IPS-18c (cell line): Measurements from ENCODE around the gene CBX7.
"Not testable (repeated sequence)": the region's sequence is repeated elsewhere in the genome, so short reads cannot be mapped to it uniquely, and the experiment has no call there.

Experiments
- H3K4me3 ChIP-seq: 2 replicates; pipeline ENCODE4 v1.7.0; 2013; ENCODE audit warnings: low read depth, mild to moderate bottlenecking, low read length, moderate library complexity; ENCODE audit not compliant: insufficient read depth
- H3K9me3 ChIP-seq: one replicate; pipeline ENCODE4 v1.6.1; 2013; ENCODE audit warnings: mild to moderate bottlenecking, low read length, moderate library complexity; ENCODE audit not compliant: control insufficient read depth, insufficient read depth

Gene CBX7

GRCh38 chr22:39176143-39176713, 23.7 kb upstream of the CBX7 start:
- no peaks in the 10 kb centered on the region for H3K9me3 ChIP-seq

GRCh38 chr22:39175353-39176142, 23.1 kb upstream of the CBX7 start:
- no peak overlapping the region for H3K4me3 ChIP-seq
- H3K9me3 ChIP-seq: no peaks in the 10 kb centered on the region

More at GRCh38 chr22:39176143-39176713, 23.7 kb upstream of the CBX7 start:
- no peak overlapping the region for H3K4me3 ChIP-seq

GRCh38 chr22:39174498-39175352, 22.2 kb upstream of the CBX7 start:
- Histone ChIP-seq H3K9me3 (no peaks in the 10 kb centered on the region), H3K4me3 (no peak overlapping the region)

GRCh38 chr22:39173787-39174497, 21.5 kb upstream of the CBX7 start:
- no peaks in the 10 kb centered on the region for H3K9me3 ChIP-seq
- H3K4me3 ChIP-seq: 0 out of 2 replicates have a peak overlapping the region, but pooled peaks have one; percentile 21

GRCh38 chr22:39173050-39173706, 20.7 kb upstream of the CBX7 start:
- Histone ChIP-seq H3K4me3 (no peak overlapping the region), H3K9me3 (no peaks in the 10 kb centered on the region)

- not testable (repeated sequence) for H3K9me3 ChIP-seq, H3K4me3 ChIP-seq
Observed at GRCh38 chr22:39172265-39173049, 20.0 kb upstream of the CBX7 start.

- no peak overlapping the region for H3K4me3 ChIP-seq
- peaks cover 2% of the 10 kb centered on the region for H3K9me3 ChIP-seq
Observed at GRCh38 chr22:39171623-39172264, 19.3 kb upstream of the CBX7 start.

- Histone ChIP-seq H3K9me3 (peaks cover 2% of the 10 kb centered on the region), H3K4me3 (no peak overlapping the region)
Observed at GRCh38 chr22:39170825-39171622, 18.5 kb upstream of the CBX7 start.

GRCh38 chr22:39169797-39170466, 17.5 kb upstream of the CBX7 start:
- no peak overlapping the region for H3K4me3 ChIP-seq
- peaks cover 2% of the 10 kb centered on the region for H3K9me3 ChIP-seq

- peaks cover 2% of the 10 kb centered on the region for H3K9me3 ChIP-seq
- no peak overlapping the region for H3K4me3 ChIP-seq
Observed at GRCh38 chr22:39166547-39166946, 14.1 kb upstream of the CBX7 start.

- not testable (repeated sequence) for H3K9me3 ChIP-seq, H3K4me3 ChIP-seq
Observed at GRCh38 chr22:39156093-39156492, 3.6 kb upstream of the CBX7 start.

- H3K9me3 ChIP-seq: no peaks in the 10 kb centered on the region
- H3K4me3 ChIP-seq: no peak overlapping the region
Observed at GRCh38 chr22:39155421-39155820, 2.9 kb upstream of the CBX7 start.

GRCh38 chr22:39153220-39153717, 789 bp upstream of the CBX7 start:
- H3K9me3 ChIP-seq: no peaks in the 10 kb centered on the region
- peak overlapping the region; percentile 71 for H3K4me3 ChIP-seq

GRCh38 chr22:39152024-39152510, 413 bp downstream of the CBX7 start:
- H3K9me3 ChIP-seq: no peaks in the 10 kb centered on the region
- H3K4me3 ChIP-seq: peak overlapping the region; percentile 56
